ENCODE results near the gene GOLGA5. TPM values are rescaled to one million over a fixed set of nuclear protein-coding genes. Genes with fewer than 3 reads are reported as not detected.
A peak's percentile ranks its signal among the peaks of the same experiment; 100 is the strongest.

The GOLGA5 gene
- total RNA-seq, 6 experiments from 2014 or later = 20.0 to 35.6 (median 28.8) TPM

- DNase-seq = no peak
- TF ChIP-seq CTCF (IDR thresholded peaks at IDR 0.05) (no peak), POLR2A (IDR thresholded peaks at IDR 0.05) (no peak)
- Histone ChIP-seq H3K4me3 (no peak overlapping the region), H3K36me3 (no peaks in the 10 kb centered on the region), H3K27me3 (no peaks in the 10 kb centered on the region), H3K27ac (no peak overlapping the region), H3K4me1 (no peaks in the 10 kb centered on the region), H3K9me3 (no peaks in the 10 kb centered on the region)
- intact Hi-C loops (cut with DNase I) = loop anchor here (5.0 kb wide), 2 partner anchors 63 to 68 kb away; no protein-coding TSS in a partner anchor
- ATAC-seq = peak in 1 of 4 donors; percentile 21
- 72% methylated on average over 7 of the region's 7 CpGs for WGBS (ENCODE audit: insufficient coverage, low coverage, low lambda C conversion rate, missing lambda C conversion rate)
Observed at GRCh38 chr14:92780444-92781232, 13.5 kb upstream of the GOLGA5 start.

- Histone ChIP-seq H3K27me3 (no peaks in the 10 kb centered on the region), H3K4me3 (no peak overlapping the region), H3K36me3 (no peaks in the 10 kb centered on the region), H3K9me3 (no peaks in the 10 kb centered on the region), H3K4me1 (no peaks in the 10 kb centered on the region), H3K27ac (no peak overlapping the region)
- no peak for ATAC-seq
- DNase-seq = no peak
- WGBS (ENCODE audit: insufficient coverage, low coverage, low lambda C conversion rate, missing lambda C conversion rate) = 72% methylated on average over 2 of the region's 3 CpGs
- no peak for TF ChIP-seq CTCF (IDR thresholded peaks at IDR 0.05)
- intact Hi-C loops (cut with DNase I) = loop anchor here (5.0 kb wide), 2 partner anchors 64 to 69 kb away; no protein-coding TSS in a partner anchor
Observed at GRCh38 chr14:92781350-92781749, 12.8 kb upstream of the GOLGA5 start.

- Histone ChIP-seq H3K9me3 (no peaks in the 10 kb centered on the region), H3K4me1 (no peaks in the 10 kb centered on the region), H3K27ac (no peak overlapping the region), H3K27me3 (no peaks in the 10 kb centered on the region), H3K36me3 (no peaks in the 10 kb centered on the region), H3K4me3 (no peak overlapping the region)
- intact Hi-C loops (cut with DNase I) = loop anchor here (5.0 kb wide), 2 partner anchors 67 to 72 kb away; no protein-coding TSS in a partner anchor
- TF ChIP-seq POLR2A (IDR thresholded peaks at IDR 0.05) (no peak), CTCF (IDR thresholded peaks at IDR 0.05) (peak; percentile 48 to 70 (median 60))
- no peak for DNase-seq
- WGBS (ENCODE audit: insufficient coverage, low coverage, low lambda C conversion rate, missing lambda C conversion rate) = 25% methylated on average over 2 of the region's 2 CpGs
- ATAC-seq = peak; percentile 80 to 84 (median 82)
Observed at GRCh38 chr14:92783813-92784431, 10.2 kb upstream of the GOLGA5 start.

- Histone ChIP-seq H3K4me3 (no peak overlapping the region), H3K27ac (no peak overlapping the region), H3K9me3 (no peaks in the 10 kb centered on the region), H3K36me3 (no peaks in the 10 kb centered on the region), H3K4me1 (no peaks in the 10 kb centered on the region), H3K27me3 (no peaks in the 10 kb centered on the region)
- no peak for DNase-seq
- intact Hi-C loops (cut with DNase I) = no loop called here
- ATAC-seq = peak; percentile 16 to 59 (median 48)
- TF ChIP-seq POLR2A (IDR thresholded peaks at IDR 0.05) (no peak), CTCF (IDR thresholded peaks at IDR 0.05) (no peak)
- WGBS (ENCODE audit: insufficient coverage, low coverage, low lambda C conversion rate, missing lambda C conversion rate) = 44% methylated on average over 6 of the region's 6 CpGs
Observed at GRCh38 chr14:92785667-92786426, 8.3 kb upstream of the GOLGA5 start.

Data from right lobe of liver (tissue), 6 donors.